AML-193 (cell line): Measurements from ENCODE around the gene LCE4A.
"Not testable (repeated sequence)": the region's sequence is repeated elsewhere in the genome, so short reads cannot be mapped to it uniquely, and the experiment has no call there.

Source experiments
- DNase-seq, 2 experiments: peaks; one replicate each; lab custom pipeline; 2025; lab: John Stamatoyannopoulos, UW

LCE4A gene, protein sequence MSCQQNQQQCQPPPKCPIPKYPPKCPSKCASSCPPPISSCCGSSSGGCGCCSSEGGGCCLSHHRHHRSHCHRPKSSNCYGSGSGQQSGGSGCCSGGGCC

DNA sequence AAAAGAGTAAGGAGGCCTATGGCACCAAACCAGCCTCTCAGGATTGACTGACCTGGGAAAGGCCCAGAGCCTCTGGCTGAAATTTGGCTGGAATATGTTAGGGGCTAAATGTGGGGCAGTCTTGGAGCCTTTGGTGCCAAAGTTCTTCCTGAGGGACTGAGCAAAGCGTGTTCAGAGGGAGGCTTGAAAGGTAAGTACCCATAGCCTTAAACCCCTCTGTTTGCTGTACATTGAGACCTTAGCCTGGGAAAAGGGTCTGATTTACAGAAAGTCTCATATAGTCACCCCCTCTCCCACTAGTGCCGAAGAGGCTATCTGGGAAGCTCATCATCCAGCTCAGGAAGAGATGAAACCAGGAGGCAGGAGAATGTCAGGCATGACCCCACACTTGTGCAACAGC is at the start of gene LCE4A:
TSS of gene LCE4A (plus strand) at position 301 of the 400 bp plus-strand sequence. CDS start 916 bp downstream, outside the sequence.
- DNase-seq = no peak

DNA sequence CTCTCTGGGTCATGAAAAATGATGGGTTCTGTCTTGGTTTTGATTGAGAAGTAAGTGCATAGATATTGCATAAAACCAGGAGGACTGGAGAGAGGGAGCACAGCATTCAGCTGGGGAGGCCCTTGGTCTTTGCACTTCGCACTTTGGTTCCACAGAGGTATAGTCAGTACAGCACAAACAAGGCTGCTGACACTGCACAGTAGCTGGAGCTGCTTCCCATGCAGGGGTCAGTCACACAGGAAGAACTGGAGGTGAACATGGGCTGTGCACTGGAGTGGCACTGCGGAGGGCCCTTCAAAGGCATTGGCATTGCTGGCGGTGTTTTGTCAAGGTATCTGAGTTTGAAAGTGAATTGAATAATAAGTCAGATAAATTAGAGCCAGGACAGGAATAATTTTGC is 49.3 kb upstream of the LCE4A start:
- DNase-seq = no peak

DNA sequence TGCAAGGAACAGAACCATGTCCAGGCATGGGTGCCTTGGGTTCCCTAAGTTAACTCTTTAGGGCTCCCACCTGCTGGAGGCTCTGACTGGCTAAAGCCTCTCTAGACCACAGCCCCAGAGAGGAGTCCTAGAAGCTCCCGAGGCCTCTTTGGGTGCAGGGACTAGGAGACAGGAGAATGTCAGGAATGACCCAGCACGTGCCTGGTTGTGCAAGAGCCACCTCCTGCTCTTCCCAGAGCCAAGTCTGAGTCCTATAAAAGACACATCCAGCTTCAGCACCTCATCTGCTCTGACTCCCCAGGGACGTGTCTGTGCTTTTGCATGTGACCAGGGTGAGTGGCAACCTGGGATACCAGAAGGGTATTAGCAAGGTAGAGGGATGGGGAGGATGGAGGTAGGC is 44.9 kb upstream of the LCE4A start, which contains the start of gene LCE2D:
TSS of gene LCE2D (plus strand) at position 283 of the 400 bp plus-strand sequence. CDS start 726 bp downstream, outside the sequence.
- DNase-seq = no peak

DNA sequence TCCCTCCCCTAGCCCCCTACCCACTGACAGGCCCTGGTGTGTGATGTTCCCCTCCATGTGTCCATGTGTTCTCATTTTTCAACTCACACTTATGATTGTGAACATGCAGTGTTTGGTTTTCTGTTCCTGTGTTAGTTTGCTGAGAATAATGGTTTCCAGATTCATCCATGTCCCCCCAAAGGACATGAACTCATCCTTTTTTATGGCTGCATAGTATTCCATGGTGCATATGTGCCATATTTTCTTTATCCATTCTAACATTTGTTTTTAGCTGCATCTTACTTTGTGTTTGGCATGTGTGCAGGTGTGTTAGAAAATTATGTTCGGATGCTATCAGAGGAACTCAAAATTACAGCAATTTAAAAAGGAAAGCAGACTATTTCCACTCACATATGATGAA is 41.8 kb upstream of the LCE4A start:
- not testable (repeated sequence) for DNase-seq

DNA sequence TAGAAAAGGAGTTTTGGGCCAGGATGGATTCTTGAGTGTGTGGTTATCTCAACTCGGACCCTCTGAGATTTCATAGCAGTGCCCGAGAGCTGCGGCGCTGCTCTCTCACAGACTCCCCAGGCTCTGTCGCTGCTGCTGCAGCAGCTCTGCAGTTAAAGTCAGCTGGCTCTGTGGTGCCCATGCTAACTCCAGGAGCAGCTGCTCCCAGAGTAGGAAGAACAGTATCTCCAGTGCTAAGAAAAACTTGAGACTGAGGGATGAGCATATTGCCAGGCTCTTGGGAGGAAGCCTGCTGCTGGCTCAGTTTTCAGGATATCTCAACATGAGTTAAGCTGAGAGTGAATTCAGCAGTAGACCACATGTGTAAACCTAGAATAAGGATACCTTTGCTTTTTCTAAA is 40.3 kb upstream of the LCE4A start:
- no peak for DNase-seq

DNA sequence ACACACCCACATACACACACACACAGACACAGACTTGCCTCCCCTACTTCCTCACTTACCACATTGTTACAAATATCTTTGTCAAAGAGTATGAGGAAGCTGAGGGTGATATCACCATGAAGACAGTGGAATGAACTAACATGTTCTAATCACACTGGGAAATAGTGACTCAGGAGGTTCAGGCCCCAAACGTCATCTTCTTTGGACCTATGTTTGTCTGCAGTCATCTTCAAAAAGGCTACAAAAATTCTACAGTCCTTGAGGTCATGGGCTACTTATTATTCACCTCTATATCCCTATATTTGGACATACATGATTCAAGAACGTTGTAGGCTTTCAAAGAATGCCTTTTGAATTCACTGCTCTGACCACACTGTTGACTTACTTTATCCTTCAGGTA is 34.9 kb upstream of the LCE4A start:
- DNase-seq = no peak

DNA sequence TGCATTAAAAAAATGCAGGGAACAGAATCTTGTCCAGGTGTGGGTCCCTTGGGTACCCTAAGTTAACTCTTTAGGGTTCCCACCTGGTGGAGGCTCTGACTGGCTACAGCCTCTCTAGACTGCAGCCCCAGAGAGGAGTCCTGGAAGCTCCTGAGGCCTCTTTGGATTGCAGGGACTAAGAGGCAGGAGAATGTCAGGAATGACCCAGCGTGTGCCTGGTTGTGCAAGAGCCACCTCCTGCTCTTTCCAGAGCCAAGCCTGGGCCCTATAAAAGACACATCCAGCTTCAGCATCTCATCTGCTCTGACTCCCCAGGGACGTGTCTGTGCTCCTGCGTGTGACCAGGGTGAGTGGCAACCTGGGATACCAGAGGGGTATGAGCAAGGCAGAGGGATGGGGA is 33.0 kb upstream of the LCE4A start, which contains the start of gene LCE2C:
TSS of gene LCE2C (plus strand) at position 297 of the 400 bp plus-strand sequence. CDS start 737 bp downstream, outside the sequence.
- DNase-seq = not testable (repeated sequence)

DNA sequence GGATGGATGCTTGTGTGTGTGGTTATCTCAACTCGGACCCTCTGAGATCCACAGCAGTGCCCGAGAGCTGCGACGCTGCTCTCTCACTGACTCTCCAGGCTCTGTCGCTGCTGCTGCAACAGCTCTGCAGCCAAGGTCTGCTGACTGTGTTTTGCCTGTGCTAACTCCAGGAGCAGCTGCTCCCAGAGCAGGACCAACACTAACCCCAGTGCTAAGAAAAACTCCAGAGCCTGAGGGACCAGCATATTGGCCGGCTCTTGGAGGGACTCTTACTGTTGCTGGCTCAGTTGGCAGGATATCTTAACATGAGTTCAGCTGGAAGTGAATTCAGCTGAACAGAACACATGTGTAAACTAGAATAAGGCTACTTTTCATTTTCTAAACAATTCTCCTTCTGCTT is 28.5 kb upstream of the LCE4A start:
- DNase-seq = no peak

DNA sequence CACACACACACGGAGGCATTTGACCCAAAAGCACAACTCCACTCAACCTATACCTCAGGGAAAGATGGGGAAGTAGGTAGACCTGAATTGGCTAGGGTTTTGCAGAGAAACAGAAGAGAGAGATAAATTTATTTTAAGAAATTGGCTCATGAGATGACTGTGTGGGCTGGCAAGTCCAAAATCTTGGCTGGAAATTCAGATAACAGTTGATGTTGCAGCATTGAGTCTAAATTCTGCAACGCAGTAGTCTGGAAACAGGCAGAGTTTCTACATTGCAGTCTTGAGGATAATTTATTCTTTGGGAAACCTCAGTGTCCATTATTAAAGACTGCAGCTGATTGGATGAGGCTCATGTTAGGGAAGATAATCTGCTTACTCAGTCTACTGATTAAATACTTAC is 26.3 kb upstream of the LCE4A start:
- no peak for DNase-seq

DNA sequence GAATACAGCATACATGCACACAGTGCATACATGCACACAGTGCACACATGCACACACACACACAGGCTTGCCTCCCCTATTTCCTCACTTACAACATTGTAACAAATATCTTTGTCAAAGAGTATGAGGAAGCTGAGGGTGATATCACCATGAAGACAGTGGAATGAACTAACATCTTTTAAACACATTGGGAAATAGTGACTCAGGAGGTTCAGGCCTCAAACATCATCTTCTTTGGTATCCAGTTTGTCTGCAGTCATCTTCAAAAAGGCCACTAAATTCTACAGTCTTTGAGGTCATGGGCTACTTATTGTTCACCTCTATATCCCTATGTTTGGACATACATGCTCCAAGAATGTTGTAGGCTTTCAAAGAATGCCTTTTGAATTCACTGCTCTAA is 24.1 kb upstream of the LCE4A start:
- DNase-seq = no peak

DNA sequence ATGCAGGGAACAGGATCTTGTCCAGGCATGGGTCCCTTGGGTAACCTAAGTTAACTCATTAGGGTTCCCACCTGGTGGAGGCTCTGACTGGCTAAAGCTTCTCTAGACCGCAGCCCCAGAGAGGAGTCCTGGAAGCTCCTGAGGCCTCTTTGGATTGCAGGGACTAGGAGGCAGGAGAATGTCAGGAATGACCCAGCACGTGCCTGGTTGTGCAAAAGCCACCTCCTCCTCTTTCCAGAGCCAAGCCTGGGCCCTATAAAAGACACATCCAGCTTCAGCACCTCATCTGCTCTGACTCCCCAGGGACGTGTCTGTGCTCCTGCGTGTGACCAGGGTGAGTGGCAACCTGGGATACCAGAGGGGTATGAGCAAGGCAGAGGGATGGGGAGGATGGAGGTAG is 22.1 kb upstream of the LCE4A start, which contains the start of gene LCE2B:
TSS of gene LCE2B (plus strand) at position 301 of the 400 bp plus-strand sequence. CDS start 721 bp downstream, outside the sequence.
- not testable (repeated sequence) for DNase-seq

DNA sequence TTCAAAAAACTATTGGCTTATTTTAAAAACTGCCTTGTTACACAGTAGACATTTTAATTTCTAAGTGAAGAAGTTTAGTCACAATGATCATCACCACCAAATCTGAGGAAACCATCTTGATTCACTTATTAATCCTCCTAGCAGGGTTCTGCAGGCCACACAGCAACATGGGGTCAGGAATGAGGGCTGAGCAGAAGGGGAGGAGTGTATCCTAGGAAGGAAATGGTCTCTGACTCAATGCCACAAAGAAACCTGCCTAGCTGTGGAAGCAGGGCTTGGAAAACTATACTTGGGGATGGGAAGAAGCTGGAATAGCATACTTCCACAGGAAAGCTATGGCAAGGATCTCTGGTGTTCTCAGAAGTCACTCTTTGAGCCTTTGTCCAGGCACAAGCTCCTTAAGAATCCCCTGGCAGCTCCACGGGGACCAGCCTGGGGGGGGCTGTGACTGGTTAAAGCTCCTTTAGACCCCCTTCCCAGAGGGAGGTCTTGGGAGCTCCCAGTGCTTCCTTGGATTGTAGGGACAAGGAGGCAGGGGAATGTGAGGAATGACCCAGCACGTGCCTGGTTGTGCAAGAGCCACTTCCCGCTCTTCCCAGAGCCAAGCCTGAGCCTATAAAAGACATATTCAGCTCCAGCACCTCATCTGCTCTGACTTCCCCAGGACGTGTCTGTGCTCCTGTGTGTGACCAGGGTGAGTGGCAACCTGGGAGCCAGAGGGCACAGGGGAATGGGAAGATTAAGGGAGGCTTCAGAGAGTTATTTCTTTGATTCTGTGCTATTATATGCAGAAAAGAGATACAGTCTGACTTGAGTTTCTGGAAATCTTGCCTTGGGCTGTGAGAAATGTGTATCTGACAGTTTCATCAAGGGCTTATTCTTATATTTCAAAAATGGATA is 10.0 kb upstream of the LCE4A start, which contains the start of gene LCE2A:
TSS of gene LCE2A (plus strand) at position 645 of the 900 bp plus-strand sequence. CDS start 557 bp downstream, outside the sequence.
- DNase-seq = no peak

DNA sequence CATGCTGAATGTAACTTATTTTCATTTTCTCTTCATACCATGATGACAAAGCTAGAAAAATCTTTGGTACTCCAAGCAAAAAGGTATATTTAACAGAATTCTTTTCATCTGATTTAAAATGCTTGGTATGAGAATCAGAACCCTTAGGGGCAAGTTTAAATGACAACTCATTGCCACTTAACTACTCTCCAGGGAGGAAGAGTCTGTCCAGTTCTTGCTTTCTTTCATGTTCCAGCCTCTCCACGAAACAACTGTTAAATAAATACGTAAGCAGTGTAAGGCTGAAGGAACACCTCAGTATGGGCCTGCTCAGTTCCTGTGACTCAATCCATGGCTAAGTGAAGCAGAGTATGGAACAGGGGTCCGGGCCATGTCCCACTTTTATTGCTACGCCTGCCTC is 8.2 kb upstream of the LCE4A start:
- no peak for DNase-seq

DNA sequence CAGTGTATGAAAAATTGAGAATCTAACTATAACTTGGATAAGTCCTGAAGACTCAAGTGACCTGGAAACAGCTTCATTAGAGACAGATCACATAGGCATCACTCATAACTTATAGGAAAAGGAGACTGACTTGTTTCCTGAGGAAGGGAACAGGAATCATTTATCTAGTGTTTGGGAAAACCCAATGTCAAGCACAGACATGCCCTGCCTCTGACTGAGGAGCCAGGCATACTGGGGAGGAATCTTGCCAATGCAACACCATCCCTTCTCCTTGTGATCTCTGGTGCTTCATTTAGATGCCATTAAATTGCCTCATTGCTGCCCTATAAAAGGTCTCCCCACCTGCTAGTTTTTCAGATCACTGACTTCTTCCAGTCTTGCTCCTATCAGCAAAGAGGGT is 10.3 kb downstream of the LCE4A start:
- DNase-seq = no peak

DNA sequence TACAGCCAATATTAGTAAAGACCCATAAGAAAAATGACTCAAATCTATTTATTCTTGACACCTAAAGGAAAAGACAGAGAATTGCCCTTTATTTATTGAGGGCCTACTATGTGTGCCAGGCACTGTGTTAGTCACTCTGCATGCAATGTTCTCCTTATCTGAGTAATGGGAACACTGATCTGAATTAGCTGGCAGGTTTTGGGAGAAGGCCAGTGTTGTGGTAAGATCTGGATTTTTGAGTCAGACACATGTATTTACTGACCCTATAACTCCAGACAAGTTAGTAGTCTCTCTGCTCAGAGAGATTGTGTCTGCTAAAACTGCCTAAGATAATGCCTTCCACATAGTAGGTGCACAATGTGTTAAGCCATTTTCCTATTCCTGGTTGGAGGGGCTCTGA is 17.3 kb downstream of the LCE4A start:
- no peak for DNase-seq

DNA sequence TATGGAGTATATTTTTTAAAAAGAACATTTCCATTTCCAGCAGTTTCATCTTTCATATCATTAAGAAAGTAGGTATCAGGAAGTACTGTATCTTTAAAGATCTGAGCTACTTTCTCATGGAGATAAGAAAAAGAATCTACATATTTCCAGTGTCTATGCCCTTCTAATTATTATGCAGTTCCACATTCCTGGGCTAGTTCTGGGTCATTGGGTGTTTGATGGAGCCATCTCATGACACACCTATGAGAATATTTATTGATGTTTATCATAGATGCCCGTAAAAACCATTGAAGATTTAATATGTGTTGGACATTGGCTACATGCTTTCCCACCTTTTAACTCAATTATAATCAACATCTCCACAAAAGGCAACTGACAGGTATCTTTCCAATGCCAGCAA is 21.0 kb downstream of the LCE4A start:
- DNase-seq = no peak

DNA sequence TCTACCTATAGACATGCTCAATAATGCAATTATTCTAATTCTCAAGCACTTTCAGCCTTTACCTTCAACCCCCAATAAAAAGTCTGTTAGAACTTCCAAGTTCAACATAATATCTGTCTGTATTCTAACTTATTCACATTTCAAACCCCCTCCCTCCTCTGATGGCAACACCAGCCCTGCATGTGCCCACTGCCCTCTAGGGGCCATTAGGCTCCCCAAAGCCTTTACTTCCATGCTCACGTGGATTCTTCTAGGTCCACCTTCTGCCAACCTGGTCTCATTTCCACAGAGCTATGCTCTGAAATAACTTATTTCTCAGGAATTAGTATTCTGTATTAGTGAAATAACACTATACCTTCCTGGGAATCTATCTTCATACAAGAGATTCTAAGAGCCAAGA is 27.7 kb downstream of the LCE4A start:
- DNase-seq = no peak

DNA sequence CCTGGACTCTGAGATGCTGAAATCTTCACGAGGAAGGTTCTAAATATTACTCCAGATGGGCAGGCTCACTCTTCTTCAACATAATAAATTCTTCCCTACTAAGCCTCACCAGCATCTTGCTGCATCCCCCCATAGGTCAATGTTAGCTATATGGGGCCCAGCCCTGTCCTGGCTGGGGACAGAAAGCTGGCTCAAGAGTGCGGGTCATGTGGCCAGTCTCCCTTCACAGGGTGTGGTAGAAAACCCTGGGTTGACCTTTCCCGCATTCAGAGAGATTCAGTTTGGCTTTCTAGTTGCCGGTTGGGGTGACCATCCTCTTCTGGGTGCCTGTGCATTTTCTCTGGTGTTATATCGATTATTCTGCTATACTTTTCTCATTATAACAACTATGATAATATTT is 30.0 kb downstream of the LCE4A start:
- no peak for DNase-seq

DNA sequence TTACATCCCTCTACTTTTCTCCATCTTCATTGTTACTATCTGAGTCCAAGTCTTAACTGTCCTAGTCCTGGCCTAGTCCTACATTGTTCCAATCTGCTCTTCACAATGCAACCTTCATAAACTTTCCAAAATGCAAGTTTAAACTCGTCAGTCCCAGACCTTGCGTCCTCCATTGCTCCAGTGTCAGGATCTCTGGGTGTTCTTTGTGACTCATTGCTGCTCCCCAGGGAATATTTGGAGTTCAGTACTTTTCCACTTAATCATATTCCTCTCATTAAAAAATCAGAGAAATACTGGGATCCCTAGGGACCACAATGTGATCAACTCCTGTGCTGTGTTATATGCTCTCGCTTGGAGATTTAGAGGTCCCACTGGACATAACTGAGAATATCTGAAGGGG is 31.9 kb downstream of the LCE4A start:
- DNase-seq = no peak

DNA sequence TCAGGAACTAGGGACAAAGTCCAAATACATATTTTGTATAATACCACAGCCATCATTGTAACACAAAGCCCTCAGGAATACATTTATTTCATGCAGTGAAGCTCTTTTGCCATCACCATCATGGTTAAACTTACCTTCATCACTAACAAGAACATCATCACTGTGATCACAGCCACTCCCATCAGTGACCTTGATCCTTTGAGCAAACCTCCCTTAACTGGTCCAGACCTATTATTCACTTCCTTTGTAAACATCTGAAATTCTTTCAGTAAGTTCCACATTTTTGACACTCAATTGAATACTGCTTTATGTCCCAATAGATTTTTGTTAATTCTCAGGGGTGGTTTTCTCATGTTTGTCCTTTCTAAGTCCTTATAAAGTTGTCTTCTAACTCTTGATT is 33.7 kb downstream of the LCE4A start:
- no peak for DNase-seq

DNA sequence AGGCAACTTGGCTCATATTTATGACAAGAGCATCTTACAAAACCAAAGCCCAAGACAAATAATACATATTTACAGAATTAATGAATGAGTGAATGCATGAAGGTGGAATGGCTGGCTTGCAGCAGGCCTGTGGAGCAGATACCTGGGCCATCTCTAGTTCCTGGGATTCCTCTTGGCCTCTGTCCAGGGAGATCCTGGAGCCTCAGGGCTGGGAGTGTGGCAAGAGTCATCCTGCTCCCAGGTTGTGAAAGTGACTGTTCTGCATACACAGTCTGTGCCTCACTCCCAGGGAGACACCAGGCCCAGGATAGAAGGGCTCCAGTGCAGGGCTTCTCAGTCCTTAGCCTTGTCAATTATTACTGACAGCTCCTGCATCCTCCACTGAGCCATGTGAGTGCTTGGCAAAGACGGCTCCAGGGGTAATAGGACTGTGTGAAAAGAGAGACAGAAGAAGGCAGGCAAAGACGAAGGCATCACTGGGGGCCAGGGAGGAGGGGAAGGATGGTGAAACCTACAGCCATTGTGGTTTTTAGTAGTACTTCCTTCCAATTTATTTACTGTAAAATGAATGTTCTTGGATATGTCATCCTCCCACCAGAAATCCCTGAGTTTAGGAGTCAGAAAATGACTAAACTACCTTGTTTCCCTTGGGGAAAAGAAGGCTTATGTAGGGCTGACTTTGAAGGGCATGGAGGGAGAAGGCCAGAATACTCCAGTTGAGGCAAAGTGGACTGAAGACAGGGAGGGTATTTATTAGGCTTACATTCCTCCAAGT is 35.6 kb downstream of the LCE4A start:
- no peak for DNase-seq

DNA sequence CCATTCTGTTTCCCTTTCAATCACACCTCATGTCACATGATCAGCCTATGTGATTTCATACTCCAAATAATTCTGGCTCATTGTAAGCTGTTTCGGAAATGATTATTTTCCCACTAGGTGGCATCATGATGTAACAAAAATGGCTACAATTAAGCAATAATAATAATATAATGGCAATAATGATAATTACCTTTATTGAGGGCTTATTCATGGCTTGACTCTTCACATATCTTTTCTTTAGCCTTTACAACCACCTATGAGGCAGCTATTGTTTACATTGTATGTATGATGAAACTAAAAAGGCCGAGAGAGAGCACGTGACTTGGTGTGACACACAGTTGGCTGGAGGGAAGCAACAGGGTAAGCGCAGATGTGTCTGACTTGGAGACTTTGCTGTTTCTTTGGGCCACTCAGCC is 37.3 kb downstream of the LCE4A start:
- peak in 1 of 2 experiments; percentile 12 for DNase-seq
